H9 (cell line): ENCODE data around the gene PGPEP1. TPM values are rescaled to one million over a fixed set of nuclear protein-coding genes. Genes with fewer than 3 reads are reported as not detected.

Source experiments
- DNase-seq: peaks from one replicate; pipeline ENCODE4 v3.0.0-alpha.2; 2017
- H2AFZ ChIP-seq: one replicate; pipeline ENCODE4 v1.6.1; 2013; ENCODE audit warnings: mild to moderate bottlenecking, low read length, control low read depth, moderate library complexity
- H2AK5ac ChIP-seq: 2 replicates; pipeline ENCODE4 v1.6.1; 2013; ENCODE audit warnings: low read length, control low read depth, mixed read lengths; ENCODE audit not compliant: insufficient read length
- H2BK120ac ChIP-seq: one replicate; pipeline ENCODE4 v1.6.1; 2013; ENCODE audit warnings: low read depth, mild to moderate bottlenecking, low read length, control low read depth, inconsistent platforms; ENCODE audit not compliant: poor library complexity, severe bottlenecking
- H2BK12ac ChIP-seq: 2 replicates; pipeline ENCODE4 v1.6.1; 2013; ENCODE audit warnings: low read length, control low read depth, mixed read lengths, low read depth; ENCODE audit not compliant: insufficient read length
- H2BK15ac ChIP-seq: 2 replicates; pipeline ENCODE4 v1.6.1; 2013; ENCODE audit warnings: low read depth, low read length, control low read depth
- H2BK20ac ChIP-seq: one replicate; pipeline ENCODE4 v1.6.1; 2013; ENCODE audit warnings: low read depth, mild to moderate bottlenecking, low read length, control low read depth, inconsistent platforms; ENCODE audit not compliant: poor library complexity, severe bottlenecking
- H2BK5ac ChIP-seq: 2 replicates; pipeline ENCODE4 v1.6.1; 2013; ENCODE audit warnings: low read length, control low read depth, mixed read lengths; ENCODE audit not compliant: insufficient read length
- H3K14ac ChIP-seq: 2 replicates; pipeline ENCODE4 v1.6.1; 2013; ENCODE audit warnings: low read length, control low read depth; ENCODE audit not compliant: insufficient read depth
- H3K18ac ChIP-seq: 2 replicates; pipeline ENCODE4 v1.6.1; 2013; ENCODE audit warnings: low read depth, mild to moderate bottlenecking, mixed read lengths, low read length, control low read depth; ENCODE audit not compliant: insufficient read length
- H3K23ac ChIP-seq: 2 replicates; pipeline ENCODE4 v1.6.1; 2013; ENCODE audit warnings: low read length, control low read depth, mixed read lengths, low read depth; ENCODE audit not compliant: insufficient read length
- H3K23me2 ChIP-seq: 2 replicates; pipeline ENCODE4 v1.6.1; 2013; ENCODE audit warnings: low read depth, mild to moderate bottlenecking, mixed read lengths, low read length, control low read depth; ENCODE audit not compliant: insufficient read length, poor library complexity, severe bottlenecking
- H3K27ac ChIP-seq: 2 replicates; pipeline ENCODE4 v1.5.1; 2013; ENCODE audit warnings: low read length, control low read depth, mixed read lengths, low read depth; ENCODE audit not compliant: insufficient read length
- H3K27me3 ChIP-seq: 2 replicates; pipeline ENCODE4 v1.6.1; 2013; ENCODE audit warnings: low read length, control low read depth, inconsistent platforms; ENCODE audit not compliant: insufficient read depth
- H3K4ac ChIP-seq: 2 replicates; pipeline ENCODE4 v1.6.1; 2013; ENCODE audit warnings: low read depth, mild to moderate bottlenecking, control low read depth, inconsistent platforms, low read length, moderate library complexity
- H3K4me1 ChIP-seq: 2 replicates; pipeline ENCODE4 v1.6.1; 2013; ENCODE audit warnings: low read length, control low read depth, inconsistent platforms; ENCODE audit not compliant: insufficient read depth
- H3K4me2 ChIP-seq: 2 replicates; pipeline ENCODE4 v1.6.1; 2013; ENCODE audit warnings: low read length, control low read depth, mixed read lengths; ENCODE audit not compliant: insufficient read length, insufficient read depth
- H3K56ac ChIP-seq: 2 replicates; pipeline ENCODE4 v1.6.1; 2013; ENCODE audit warnings: low read depth, mild to moderate bottlenecking, mixed read lengths, low read length, control low read depth; ENCODE audit not compliant: insufficient read length
- H3K79me1 ChIP-seq: 2 replicates; pipeline ENCODE4 v1.6.1; 2013; ENCODE audit warnings: low read depth, mild to moderate bottlenecking, moderate library complexity, low read length, control low read depth, inconsistent platforms; ENCODE audit not compliant: insufficient read depth, poor library complexity, severe bottlenecking
- H3K79me2 ChIP-seq: 2 replicates; pipeline ENCODE4 v1.6.1; 2013; ENCODE audit warnings: low read length, control low read depth, inconsistent platforms; ENCODE audit not compliant: insufficient read depth
- H3K9ac ChIP-seq: 2 replicates; pipeline ENCODE4 v1.6.1; 2013; ENCODE audit warnings: low read length, control low read depth, mixed read lengths; ENCODE audit not compliant: insufficient read length; ENCODE audit errors: extremely low read depth
- H3K9me3 ChIP-seq: one replicate; pipeline ENCODE4 v1.6.1; 2013; ENCODE audit warnings: low read depth, low read length, inconsistent platforms; ENCODE audit not compliant: control insufficient read depth
- H3T11ph ChIP-seq: one replicate; pipeline ENCODE4 v1.6.1; 2013; ENCODE audit warnings: mild to moderate bottlenecking, low read length, control low read depth, inconsistent platforms
- H4K20me1 ChIP-seq: one replicate; pipeline ENCODE4 v1.6.1; 2013; ENCODE audit not compliant: control insufficient read depth, insufficient read length, insufficient read depth
- H4K5ac ChIP-seq: 2 replicates; pipeline ENCODE4 v1.6.1; 2013; ENCODE audit warnings: low read depth, mild to moderate bottlenecking, mixed read lengths, low read length, control low read depth; ENCODE audit not compliant: insufficient read length
- H4K8ac ChIP-seq: replicated peaks from 2 replicates; pipeline ENCODE4 v1.6.1; 2013; ENCODE audit warnings: low read length, control low read depth, mixed read lengths, low read depth; ENCODE audit not compliant: insufficient read length
- H4K91ac ChIP-seq: 2 replicates; pipeline ENCODE4 v1.6.1; 2013; ENCODE audit warnings: low read depth, mild to moderate bottlenecking, moderate library complexity, mixed read lengths, low read length, control low read depth; ENCODE audit not compliant: insufficient read length
- H3K27ac Mint-ChIP-seq, 3 experiments: 2 replicates in 2 of 3; 3 replicates in 1 of 3; pipeline ENCODE4 v1.8.0; 2020 to 2021; ENCODE audit warnings: mixed read lengths in 3 of 3, mild to moderate bottlenecking in 1 of 3, moderate library complexity in 1 of 3
- H3K27me3 Mint-ChIP-seq: 2 replicates; pipeline ENCODE4 v1.8.0; 2021; ENCODE audit warnings: low read depth, mild to moderate bottlenecking, moderate library complexity, mixed read lengths
- H3K36me3 Mint-ChIP-seq, 3 experiments: 2 replicates in 2 of 3; 3 replicates in 1 of 3; pipeline ENCODE4 v1.8.0; 2020 to 2021; ENCODE audit warnings: low read depth in 3 of 3, mixed read lengths in 3 of 3; ENCODE audit not compliant: insufficient read depth in 1 of 3
- H3K4me1 Mint-ChIP-seq, 2 experiments: 2 replicates each; pipeline ENCODE4 v1.8.0; 2020; ENCODE audit warnings: mixed read lengths in 2 of 2
- H3K4me3 Mint-ChIP-seq, 2 experiments: 2 replicates in 1 of 2; 3 replicates in 1 of 2; pipeline ENCODE4 v1.8.0; 2020 to 2021; ENCODE audit warnings: mild to moderate bottlenecking in 2 of 2, mixed read lengths in 2 of 2, moderate library complexity in 1 of 2
- H3K9me3 Mint-ChIP-seq, 2 experiments: 2 replicates in 1 of 2; 3 replicates in 1 of 2; pipeline ENCODE4 v1.8.0; 2020; ENCODE audit warnings: mild to moderate bottlenecking in 2 of 2, mixed read lengths in 2 of 2, moderate library complexity in 1 of 2
- WGBS: extraction: QIAGEN DNeasy Blood & Tissue Kit; methylation state at CpG from one replicate; pipeline ENCODE4 v1.1.7; 2013; ENCODE audit warnings: missing lambda C conversion rate, low lambda C conversion rate, mixed read lengths; ENCODE audit not compliant: insufficient read length; ENCODE audit errors: extremely low coverage; 5-methylcytosine and 5-hydroxymethylcytosine counted together
- total RNA-seq: library from RNA; stranded (reverse); gene quantifications from 2 replicates; pipeline ENCODE4 v1.2.1, GENCODE V29; 2021
- TF ChIP-seq, protein P1 (sequence below): fragments of 200-600 bp; sonication (generic); conservative IDR thresholded peaks from 3 replicates; pipeline ENCODE4 v1.8.0; 2021; ENCODE audit warnings: antibody characterized with exemption, mild to moderate bottlenecking

Gene PGPEP1
- total RNA-seq, 1 experiment from 2014 or later, result 64.8 TPM

DNA sequence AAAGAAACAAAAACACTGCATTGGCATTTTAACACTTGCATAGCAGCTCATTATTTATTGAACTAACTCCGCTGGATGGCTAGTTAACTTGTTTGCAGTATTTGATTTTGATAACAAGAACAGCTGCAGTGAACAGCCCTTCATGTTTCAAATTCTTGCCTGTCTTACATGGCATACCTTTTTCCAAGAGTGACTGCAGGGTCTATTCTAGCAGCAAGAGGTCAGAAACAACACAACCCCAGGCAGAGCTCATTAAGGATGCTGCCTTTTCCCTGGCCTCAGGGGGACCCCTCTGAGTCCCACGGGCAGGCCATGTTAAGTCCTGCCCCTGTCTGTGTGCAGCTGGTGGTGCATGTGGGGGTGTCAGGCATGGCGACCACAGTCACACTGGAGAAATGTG lies 16.6 kb downstream of the PGPEP1 start:
- no peak overlapping the region; a peak in 1 of 7 replicates for H3K27ac Mint-ChIP-seq
- H3K4me1 Mint-ChIP-seq, result no peaks in the 10 kb centered on the region
- H3K56ac ChIP-seq, result no peak overlapping the region
- no peaks in the 10 kb centered on the region for H3K23me2 ChIP-seq
- no peaks in the 10 kb centered on the region for H3K79me2 ChIP-seq
- no peak overlapping the region for H3K9ac ChIP-seq
- H3K4ac ChIP-seq, result no peak overlapping the region
- H2BK20ac ChIP-seq, result no peak overlapping the region
- H2BK15ac ChIP-seq, result no peak overlapping the region
- H3K4me3 Mint-ChIP-seq, result no peak overlapping the region
- H2BK120ac ChIP-seq, result no peak overlapping the region
- H4K5ac ChIP-seq, result no peak overlapping the region
- no peak overlapping the region for H3T11ph ChIP-seq
- no peak overlapping the region for H2AFZ ChIP-seq
- no peak overlapping the region for H2BK5ac ChIP-seq
- no peaks in the 10 kb centered on the region for H3K79me1 ChIP-seq
- H4K20me1 ChIP-seq, result no peaks in the 10 kb centered on the region
- no CpG with 5 or more reads among the region's 3 CpGs for WGBS
- no peaks in the 10 kb centered on the region for H3K9me3 ChIP-seq
- H3K4me1 ChIP-seq, result no peaks in the 10 kb centered on the region
- no peak overlapping the region for H2BK12ac ChIP-seq
- no peak for DNase-seq
- no peak overlapping the region for H3K4me2 ChIP-seq
- no peak overlapping the region for H3K18ac ChIP-seq
- no peak overlapping the region for H4K91ac ChIP-seq
- H3K9me3 Mint-ChIP-seq, result no peaks in the 10 kb centered on the region
- H3K27me3 Mint-ChIP-seq, result no peaks in the 10 kb centered on the region
- TF ChIP-seq, protein P1, sequence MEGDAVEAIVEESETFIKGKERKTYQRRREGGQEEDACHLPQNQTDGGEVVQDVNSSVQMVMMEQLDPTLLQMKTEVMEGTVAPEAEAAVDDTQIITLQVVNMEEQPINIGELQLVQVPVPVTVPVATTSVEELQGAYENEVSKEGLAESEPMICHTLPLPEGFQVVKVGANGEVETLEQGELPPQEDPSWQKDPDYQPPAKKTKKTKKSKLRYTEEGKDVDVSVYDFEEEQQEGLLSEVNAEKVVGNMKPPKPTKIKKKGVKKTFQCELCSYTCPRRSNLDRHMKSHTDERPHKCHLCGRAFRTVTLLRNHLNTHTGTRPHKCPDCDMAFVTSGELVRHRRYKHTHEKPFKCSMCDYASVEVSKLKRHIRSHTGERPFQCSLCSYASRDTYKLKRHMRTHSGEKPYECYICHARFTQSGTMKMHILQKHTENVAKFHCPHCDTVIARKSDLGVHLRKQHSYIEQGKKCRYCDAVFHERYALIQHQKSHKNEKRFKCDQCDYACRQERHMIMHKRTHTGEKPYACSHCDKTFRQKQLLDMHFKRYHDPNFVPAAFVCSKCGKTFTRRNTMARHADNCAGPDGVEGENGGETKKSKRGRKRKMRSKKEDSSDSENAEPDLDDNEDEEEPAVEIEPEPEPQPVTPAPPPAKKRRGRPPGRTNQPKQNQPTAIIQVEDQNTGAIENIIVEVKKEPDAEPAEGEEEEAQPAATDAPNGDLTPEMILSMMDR, result no peak
- H3K27ac ChIP-seq, result no peak overlapping the region
- H4K8ac ChIP-seq, result no peak overlapping the region
- H3K36me3 Mint-ChIP-seq, result peaks cover 19 to 72% (median 19%) of the 10 kb centered on the region in 3 experiments
- H3K23ac ChIP-seq, result no peak overlapping the region
- no peaks in the 10 kb centered on the region for H3K27me3 ChIP-seq
- H3K14ac ChIP-seq, result no peak overlapping the region
- H2AK5ac ChIP-seq, result no peak overlapping the region
